Stimulated activated CD4-positive, alpha-beta T cell treated with anti-CD3 and anti-CD28 coated beads, Interleukin-2, amount 100 ng/mL, for 24 hours (primary cell): ENCODE measurements around the gene EIF2S2.

ENCODE experiments used
- DNase-seq, 2 donors: peaks; one replicate each; pipeline ENCODE4 v3.0.0-alpha.2; 2020

The EIF2S2 gene

DNA sequence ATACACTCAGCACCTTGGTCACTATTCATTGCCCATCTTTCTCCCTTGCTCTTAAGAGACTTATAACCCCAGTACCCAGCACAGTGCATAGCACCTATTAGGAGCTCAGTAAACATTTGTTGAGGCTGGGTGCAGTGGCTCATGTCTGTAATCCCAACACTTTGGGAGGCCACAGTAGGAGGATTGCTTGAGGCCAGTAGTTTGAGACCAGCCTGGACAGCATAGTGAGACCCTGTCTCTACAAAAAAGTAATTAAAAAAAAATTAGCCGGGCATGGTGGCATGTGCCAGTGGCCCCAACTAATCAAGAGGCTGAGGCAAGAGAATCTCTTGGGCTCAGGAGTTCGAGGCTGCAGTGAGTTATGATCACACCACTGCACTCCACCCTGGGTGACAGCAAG, 8.2 kb upstream of the EIF2S2 start:
- DNase-seq: no peak

DNA sequence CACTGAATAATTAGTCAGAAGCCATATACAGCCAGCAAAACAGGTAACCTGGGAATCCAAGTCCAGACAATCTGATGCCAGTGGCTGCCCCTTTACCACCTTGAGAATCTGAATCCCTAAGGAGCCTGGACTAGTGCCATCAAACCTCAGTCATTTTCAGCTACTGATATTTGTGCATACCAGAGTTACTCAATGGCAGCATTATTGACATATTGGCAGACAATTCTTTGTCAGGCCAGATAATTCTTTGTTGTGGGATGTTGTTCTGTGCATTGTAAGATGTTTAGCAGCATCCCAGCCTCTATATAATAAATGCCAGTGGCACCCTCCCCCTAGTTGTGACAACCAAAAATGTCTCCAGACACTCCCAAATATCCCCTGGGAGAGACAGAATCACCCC, 3.2 kb upstream of the EIF2S2 start:
- no peak for DNase-seq

DNA sequence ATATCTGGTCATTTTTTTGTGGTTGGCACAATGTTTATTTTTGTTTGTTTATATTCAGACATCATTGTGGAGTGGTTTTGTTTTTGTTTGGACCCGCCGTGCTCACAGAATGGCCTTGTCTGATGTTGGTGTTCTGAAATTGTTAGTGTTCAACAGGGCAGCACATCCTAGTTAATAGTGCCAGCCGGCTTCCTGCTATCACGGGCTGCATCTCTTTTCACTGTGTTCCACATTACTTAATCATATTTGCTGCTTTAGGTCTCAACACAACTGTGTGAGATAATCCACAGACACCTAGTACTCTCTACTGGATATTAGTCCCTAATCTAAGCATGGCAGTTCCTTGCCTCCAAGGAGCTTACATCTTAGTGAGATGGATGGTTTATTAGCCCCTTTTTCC, 2.8 kb upstream of the EIF2S2 start:
- DNase-seq: no peak

DNA sequence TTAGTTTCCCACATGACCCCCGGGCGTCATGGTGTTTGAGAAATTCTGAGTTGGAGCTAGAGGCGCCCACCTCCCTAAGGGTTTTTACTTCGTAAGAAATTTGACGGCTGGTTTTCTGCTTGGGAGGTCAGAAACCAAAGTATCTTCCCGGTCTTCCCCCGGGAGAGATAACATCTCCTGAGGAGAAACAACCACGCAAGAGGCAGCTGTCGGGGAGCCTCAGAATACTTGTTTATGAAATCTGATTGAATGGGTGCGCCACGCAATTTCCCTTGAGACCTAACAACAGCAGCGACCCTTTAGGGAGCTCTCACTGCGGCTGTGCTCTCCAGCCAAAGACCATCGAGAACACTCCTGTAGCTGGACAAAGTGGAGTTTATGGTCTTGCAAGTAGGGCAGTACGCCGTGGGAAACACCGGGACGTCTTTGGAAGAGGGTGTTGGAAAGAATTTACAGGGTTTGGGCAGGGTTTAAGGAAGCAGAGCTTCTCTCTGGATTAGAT, 608 bp upstream of the EIF2S2 start:
- DNase-seq: peak in 1 of 2 donors; percentile 10

DNA sequence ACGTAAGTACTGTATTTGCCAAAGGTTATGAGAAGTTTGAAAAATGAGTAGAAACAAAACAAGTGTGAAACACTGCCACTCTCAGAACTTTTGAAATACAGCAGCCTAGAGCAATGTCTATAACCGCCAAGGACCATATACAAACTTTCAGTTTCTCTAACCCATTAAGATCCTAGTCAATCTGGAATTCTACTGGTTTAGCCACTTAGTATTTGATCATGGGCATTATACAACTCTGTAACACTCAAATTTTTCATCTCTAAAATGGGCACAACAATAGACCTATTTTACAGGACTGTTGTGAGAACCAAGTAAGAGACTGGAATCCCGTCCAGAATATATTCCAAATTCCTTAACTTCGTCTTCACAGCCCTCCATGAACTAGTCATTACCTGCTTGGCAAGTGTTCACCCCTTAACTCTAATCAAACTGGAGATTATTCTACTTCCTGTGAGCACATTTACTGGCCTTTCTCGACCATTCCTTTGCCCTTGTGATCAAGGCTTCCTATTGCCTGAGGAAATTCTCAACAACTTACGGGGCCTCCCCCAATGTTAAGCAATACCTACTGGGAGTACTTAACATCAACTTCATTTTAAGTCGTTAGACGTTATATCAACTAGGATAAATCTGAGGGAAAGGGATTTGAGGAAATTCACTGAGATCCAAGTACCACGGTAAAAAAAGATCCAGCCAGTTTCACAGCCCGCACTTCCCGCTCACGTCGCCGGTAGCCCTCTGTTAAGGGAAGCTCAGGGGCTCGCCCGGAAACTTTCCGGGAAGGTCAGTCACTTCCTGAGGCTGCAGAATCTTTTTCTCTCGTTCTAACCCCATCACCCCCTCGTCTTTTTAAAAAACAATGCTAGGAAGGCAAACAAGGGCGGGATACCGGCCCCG, 1.1 kb downstream of the EIF2S2 start:
- DNase-seq: peak in 1 of 2 donors; percentile 22

DNA sequence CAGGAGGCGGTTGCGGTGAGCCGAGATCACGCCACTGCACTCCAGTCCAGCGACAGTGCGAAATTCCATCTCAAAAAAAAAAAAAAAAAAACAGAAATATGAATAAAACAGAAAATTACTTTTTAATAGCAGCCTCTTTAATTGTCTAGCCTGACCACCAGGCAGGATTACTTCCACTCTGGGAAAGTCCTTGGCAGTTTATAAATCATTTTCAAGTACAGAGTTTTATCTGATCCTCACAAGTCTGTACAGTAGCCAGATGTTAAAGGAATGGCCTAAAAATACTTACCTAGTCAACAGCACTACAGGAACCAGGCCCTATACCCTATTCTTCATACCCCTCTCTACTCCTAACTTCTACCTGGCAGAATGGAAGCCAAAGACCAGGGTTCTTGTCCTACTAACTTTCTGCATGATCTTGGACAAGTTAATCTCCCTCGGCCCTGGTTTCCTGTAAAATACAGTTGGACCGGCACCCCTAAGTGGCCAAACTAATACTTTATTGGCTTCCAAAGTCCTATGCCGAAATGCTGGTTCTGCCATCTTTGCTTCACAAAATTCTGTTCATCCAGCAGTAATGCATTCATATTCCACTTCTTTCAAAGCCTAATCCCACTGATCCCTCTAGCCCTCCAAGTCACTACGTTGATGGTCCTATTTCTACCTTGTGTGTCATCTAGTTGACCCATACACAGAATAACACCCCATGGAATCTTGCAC, 1.9 kb downstream of the EIF2S2 start:
- DNase-seq: no peak

DNA sequence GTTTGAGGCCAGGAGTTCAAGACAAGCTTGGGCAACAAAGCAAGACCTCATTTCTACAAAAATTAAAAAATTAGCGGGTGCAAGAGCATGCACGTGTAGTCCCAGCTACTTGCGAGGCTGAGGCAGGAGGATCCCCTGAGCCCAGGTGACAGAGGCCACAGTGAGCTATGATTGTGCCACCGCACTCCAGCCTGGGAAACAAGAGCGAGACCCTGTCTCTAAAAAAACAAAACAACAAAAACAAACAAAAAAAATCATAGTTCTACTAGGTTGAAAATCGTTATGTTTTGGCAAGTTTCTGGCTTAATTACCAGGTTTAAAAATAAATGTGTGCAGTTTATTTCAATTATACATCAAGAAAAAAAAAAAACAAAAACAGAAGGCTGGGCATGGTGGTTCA, 2.6 kb downstream of the EIF2S2 start:
- DNase-seq: no peak

DNA sequence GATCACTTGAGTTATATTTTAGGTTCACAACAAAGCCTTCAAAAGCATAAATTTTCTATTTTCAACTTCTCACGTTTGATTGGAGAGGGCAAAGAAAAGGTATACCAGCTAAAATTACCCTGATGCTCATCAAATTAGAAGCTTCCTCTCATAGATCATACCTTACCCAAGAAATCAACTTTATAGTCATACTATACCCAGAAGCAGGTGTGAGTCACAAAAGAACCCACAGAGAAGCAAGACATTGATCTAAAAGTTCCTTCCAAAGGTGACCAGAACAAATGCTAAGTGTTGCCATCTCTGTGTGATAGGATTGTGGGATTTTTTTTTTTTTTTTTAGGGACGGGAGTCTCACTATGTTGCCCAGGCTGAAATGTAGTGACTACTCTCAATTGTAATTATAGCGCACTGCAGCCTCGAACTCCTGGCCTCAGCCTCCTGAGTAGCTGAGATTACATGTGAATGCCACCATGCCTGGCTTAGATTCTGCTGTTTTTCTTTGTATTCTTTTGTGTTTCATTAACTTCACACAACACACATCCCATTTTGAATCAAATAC, 3.3 kb downstream of the EIF2S2 start:
- no peak for DNase-seq

DNA sequence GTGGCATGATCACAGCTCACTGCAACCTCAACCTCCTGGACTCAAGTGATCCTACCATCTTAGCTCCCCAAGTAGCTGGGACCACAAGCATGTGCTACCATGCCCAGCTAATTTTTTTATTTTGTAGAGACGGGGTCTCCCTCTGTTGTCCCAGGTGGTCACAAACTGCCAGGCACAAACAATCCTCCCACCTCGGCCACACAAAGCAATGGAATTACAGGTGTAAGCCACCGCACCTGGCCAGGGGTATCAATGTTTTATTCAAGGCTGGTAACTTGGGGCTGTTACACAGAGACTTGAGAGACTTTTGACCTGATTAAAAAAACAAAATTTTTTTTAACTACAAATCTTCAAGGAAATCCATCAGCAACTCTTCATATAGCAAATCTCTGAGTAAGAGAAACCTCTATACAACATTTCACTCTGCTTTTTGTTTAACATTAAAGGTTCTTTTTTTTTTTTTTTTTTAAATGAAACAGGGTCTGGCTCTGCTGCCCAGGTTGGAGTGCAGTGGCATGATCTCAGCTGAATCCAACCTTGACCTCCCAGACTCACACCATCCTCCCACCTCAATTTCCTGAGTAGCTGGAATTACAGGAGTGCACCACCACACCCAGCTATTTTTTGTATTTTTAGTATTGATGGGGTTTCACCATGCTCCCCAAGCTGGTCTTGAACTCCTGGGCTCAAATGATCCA, 5.9 kb downstream of the EIF2S2 start:
- DNase-seq: no peak

DNA sequence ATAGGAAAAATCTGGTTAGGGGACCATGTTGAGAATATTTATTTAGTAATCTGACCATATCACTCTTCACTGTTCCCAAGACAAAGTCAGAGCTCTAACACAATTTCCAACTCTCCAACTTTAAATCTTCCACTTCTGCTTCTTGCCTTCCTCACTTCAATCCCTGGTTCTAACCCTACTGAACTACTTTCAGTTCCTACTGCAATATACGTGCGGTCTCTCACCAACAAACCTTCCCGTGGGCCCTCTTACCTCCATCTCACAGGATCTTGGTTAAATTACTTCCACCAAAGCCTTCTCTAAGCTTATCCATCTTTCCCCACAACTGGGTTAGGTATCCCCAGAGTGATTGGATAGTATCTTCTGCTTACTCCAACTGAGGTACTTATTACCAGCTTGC, 8.0 kb downstream of the EIF2S2 start:
- no peak for DNase-seq

DNA sequence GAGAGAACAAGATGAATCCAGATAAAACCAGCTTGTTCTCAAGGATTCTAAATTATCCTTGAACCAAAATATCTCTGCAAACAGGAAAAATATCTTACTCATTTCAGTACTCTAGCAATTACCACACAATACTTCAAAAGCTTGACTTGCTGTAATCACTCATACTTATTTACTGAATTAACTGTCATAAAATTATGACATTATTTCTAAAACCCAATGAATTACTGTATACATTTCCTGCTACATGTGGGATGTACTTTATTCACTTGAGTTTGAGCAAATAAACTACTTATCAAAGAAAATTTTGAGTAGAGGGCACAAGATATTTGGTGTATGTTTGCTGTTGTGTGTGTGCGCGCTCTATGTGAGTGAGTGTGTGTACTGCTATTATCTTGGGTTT, 9.7 kb downstream of the EIF2S2 start:
- no peak for DNase-seq

DNA sequence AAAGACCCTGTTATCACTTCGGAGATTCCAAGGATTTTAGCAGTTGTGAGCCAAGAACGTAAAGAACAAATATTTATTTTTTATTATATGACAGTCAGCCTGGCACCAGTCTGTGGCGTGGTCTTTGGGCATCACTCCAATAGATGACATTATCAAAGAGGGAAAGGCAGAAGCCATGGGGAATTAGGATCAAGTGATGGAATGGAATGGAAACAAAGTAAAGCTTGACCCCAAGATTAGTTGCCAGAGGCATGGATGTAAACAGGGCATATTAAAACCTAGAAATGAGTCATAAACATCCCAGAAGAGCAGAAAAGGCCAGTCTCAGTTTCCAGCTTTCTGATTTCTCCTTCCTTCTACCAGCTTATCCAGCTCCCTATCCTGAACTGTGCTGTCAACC, 11.5 kb downstream of the EIF2S2 start:
- DNase-seq: no peak

DNA sequence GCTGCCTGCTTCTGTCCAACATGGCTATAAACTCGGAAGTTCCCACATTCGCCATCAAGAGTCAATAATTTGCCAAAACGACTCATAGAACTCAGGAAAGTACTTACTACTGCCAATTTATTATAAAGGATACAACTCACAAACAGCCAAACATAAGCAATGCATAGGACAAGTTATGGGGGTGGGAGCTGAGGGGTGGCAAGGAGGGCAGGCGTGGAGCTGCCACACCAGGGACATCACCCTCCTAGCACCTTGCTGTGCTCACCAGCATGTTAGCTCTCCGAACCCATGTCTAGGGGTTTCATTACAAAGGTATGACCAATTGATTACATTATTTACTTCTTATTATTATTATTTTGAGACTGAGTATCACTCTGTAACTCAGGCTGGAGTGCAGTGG, 12.4 kb downstream of the EIF2S2 start:
- DNase-seq: no peak

DNA sequence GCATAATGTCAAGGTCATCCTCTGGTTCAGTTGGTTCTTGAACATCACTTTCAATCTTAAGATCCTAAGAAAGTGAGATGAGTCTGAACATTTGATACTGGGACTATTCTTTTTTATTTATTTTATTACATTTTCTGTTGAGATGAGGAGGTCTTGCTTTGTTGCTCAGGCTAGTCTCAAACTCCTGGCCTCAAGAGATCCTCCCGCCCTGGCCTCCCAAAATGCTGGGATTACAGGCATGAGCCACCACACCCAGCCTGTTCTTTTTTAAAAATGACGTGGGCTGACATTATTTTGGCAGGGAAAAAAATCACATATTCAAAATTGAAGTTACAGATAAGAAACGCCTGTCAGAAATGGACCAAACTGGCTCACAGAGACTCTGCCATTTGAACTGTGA, 13.5 kb downstream of the EIF2S2 start:
- DNase-seq: no peak

DNA sequence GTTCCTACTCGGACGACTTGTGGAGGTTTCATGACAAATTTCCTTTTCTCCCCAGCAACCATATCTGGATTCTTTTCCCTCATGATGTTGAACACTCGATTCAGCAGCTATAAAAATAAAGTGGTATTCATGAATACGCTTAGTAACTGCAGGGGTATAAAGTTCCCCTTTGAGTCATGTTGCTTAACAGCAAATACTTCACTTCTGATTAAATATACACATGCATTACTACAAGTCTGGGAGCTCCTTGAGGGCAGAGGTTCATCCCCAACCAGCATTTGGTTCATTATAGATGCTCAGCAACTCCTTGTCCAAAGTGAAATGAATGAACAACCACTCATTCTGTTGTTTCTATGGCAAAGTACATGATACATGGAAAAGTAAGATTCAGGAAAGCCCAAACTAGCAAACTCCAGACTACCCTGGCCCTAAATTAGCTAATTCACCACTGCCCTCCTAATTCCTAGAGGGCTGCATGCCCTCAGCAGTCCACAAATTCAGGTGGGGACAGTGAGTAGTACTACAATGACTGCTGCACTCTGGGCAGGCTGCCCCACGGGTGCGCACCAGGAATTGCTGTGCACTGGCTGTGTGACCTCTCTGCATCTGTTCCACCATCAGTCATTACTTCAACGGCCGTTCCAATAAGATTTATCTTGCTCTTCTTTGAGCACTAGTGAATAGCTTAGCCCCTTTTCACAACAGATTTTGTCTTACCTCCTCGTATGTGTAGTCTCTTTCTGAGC, 15.2 kb downstream of the EIF2S2 start:
- DNase-seq: no peak

DNA sequence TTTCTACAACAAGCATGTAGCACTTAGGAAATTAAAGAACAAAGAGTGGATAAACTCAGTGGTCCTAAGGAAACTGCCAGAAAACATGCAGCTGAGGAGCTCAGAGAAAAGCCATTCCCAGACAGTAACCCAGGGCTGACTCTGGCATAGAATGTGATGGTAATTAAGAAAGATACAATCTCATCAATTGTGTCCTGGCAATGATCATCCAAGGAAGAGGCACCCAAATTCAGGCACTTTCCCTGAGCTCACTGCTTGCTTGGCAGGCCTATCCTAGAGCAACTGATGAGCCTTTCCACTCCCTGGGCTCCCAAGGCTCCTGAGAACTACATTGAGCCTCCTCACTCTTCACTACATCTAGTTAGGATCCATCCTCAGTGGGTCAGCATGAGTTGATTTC, 16.2 kb downstream of the EIF2S2 start:
- no peak for DNase-seq

DNA sequence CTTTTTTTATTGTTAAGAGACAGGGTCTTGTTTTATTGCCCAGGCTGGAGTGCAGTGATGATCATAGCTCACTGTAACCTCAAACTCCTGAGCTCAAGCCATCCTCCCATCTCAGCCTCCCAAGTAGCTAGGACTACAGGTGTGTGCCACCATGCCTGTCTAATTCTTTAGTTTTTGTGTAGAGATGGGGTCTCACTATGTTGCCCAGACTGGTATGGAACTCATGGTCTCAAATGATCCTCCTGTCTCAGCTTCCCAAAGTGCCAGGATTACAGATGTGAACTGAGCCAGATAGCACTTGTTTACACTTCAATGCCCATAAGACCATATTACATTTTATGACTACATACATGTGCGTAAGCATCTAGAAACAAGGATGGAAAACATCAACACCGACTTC, 18.1 kb downstream of the EIF2S2 start:
- no peak for DNase-seq

DNA sequence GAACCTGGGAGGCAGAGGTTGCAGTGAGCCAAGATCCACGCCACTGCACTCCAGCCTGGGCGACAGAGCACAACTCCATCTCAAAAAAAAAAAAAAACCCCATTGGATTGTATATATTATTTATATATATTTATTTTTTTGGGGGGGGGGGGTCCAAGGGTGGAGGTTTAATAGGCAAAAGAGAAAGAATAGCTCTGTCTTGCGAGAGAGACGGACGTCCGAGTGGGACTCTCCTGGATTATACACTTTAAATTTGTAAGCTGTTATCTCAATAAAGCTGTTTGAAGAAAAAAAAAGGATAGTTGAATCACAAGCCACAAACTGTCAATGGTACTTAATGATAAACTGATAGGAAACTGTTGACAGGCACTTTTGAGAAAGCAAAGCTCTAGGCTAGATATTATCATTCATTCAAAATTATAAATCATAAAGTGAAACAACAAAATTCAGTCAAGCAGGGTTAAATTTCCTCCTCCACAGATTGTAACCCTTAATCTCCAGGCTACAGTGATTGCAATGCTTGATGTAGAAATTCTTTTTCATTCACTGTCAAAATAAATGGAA, 20.3 kb downstream of the EIF2S2 start:
- DNase-seq: no peak

DNA sequence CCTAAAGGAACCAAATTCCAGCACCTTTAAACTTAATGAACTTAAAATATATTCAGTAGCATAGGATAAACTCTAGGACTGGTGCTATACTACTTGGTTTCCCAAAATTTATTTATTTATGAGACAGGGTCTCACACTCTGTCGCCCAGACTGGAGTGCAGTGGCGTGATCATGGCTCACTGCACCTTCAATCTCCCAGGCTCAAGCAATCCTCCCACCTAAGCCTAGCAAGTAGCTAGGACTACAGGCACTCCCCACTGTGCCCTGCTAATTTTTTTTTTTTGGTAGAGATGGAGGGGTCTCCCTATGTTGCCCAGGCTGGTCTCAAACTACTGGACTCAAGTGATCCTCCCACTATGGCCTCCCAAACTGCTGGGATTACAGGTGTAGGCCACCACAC, 21.4 kb downstream of the EIF2S2 start:
- DNase-seq: no peak

DNA sequence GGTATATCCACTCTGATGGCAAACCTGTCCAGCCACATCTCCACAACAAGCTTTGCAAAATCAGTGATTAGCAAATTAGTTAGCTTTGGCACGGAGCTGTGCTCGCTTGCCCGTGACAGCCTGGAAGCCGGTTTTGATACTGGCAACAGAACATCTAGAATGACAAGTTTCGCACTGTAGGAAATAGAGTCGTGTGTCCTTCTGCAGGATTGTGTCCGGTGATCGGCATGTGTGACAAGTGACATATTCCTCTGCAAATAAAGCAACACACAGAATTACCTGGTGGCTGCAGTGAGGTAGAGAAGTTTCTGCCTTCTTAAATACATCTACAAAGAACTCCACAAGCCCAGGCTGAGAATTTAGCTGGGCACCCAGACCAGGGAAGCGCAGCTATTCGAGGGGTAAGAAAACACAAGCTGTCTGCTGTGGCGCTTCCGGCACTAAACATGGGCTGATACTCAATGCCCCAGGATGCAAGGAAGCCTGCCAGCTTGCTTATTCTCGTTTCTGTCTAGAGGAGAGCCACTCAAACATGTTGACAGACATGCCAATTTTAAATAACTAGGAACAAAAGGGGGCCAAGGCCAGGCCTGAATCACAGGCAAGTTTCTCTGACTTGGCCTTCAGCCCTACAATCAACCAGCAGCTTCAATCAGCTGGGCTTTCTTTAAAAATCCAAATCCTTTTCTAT, 22.2 kb downstream of the EIF2S2 start:
- no peak for DNase-seq

DNA sequence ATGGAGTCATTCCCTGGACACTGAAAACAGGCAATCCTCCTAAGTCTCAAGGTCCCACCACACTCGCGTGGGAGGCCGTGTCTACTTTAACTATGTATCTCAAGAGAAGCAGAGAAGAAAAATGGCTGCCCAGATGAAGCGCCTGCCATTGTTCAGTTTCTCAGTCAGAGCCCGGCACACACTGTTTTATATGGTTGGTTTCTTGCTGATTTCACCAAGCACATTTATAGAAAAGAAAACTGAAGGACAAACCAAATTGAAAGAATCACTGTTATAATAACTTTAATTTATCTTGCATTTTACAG, 22.9 kb downstream of the EIF2S2 start:
- no peak for DNase-seq
